Activated CD8-positive, alpha-beta memory T cell treated with anti-CD3 and anti-CD28 coated beads for 4 hours (primary cell): ENCODE measurements around the gene STK10.
"Not testable (repeated sequence)": the region's sequence is repeated elsewhere in the genome, so short reads cannot be mapped to it uniquely, and the experiment has no call there.

Experiments
- DNase-seq, 2 donors: peaks; one replicate each; pipeline ENCODE4 v3.0.0-alpha.2; 2020; ENCODE audit warnings: low read depth in 2 of 2

STK10 gene

GRCh38 chr5:172054611-172055153 lies 133.3 kb downstream of the STK10 start:
- DNase-seq = no peak

DNA sequence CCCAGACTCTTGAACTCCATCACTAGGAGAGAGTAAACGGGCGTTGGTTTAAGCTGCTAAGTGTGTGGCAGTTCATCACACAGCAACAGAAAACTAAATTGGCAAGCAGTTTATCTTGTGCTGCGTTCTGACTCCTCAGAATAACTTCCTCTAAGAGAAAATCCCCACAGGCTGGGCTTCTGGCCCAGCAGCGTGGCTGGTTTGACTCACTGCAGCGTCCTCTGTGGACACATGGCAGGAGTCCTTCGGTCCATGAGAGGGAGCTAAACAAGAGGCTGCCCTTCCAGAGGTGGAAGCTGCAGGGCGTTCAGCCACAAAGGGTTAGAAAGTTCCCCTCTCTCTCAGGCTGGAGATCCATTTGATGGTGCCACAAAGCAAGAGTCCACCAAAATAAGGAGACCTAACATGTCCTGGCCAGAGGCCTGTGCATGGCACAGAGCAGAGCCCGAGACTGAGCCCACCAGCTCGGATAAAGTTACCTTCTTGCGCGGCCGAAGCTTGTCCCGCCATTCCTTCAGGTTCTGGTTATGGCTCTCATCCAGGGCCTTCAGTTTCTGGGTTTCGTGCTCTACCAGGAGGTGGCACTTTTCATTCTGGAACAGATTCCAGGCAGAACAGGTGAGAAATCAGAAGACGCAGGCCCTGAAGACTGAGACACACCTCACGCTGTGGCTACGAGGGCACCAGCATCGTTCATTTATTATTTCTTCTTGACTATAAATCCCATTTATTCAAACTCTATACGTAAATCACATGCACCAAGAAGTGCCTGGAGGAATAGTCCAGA lies 135.4 kb downstream of the STK10 start:
- DNase-seq = no peak

DNA sequence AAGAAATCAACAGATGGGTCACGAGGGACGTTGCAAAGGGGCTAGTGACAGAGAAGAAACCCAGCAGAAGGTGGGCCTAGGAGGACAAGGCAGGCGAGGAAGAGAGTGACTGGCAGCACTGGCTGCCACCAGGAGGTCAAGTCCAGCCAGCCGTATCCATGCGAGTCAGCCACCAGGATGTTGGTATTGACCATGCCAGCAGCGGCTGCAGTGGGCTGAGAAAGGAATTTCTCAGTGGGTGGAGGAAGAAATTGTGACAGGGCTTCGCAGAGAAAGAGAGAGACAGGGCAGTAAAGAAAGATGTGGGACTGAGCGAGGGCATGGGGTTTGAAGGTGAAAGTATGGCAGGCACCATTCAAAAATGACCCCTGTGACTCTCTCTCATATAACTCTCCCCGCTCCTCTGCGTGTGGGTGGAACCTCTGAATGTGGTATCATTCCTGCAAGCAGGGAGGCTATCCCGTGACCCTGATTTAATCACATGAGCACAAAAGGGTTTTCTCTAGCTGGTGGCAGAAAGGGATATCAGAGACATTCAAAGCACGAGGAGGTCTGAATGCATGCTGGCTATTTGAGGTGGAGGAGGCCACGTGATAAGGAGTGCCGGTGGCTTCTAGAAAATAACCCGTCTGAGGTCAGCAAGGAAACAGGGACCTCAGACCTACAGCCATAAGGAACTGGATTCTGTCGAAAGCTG lies 136.2 kb downstream of the STK10 start:
- DNase-seq = no peak

- DNase-seq = no peak
Observed at GRCh38 chr5:172050080-172050479, 137.9 kb downstream of the STK10 start.

- no peak for DNase-seq
Observed at GRCh38 chr5:172049226-172049796, 138.7 kb downstream of the STK10 start.

GRCh38 chr5:172048539-172049101 lies 139.4 kb downstream of the STK10 start:
- DNase-seq = no peak

DNA sequence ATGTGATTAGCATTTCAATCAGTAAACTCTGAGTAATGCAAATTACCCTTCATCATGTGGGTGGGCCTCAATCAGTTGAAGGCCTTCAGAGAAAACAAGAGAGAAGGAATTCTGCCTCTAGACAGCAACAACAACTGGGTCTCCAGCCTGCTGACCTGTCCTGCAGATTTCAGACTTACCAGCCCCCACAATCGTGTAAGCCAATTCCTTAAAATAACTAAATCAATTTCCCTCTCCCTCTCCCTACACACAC lies 139.9 kb downstream of the STK10 start:
- no peak for DNase-seq

GRCh38 chr5:172046593-172046992 lies 141.4 kb downstream of the STK10 start:
- DNase-seq = no peak

DNA sequence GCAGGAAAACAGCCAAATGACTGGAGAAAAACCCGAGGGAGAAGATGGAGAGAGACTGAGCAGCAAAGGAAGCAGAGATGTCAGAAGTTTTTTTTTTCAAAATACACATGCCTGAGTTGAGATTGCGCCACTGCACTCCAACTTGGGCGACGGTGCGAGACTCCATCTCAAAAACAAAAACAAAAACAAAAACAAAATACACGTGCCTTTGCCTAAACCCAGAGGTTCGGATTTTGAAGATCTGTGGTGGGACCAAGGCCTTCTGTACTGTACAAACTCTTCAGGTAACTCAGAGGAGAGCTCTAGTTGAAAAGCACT lies 142.8 kb downstream of the STK10 start:
- no peak for DNase-seq

DNA sequence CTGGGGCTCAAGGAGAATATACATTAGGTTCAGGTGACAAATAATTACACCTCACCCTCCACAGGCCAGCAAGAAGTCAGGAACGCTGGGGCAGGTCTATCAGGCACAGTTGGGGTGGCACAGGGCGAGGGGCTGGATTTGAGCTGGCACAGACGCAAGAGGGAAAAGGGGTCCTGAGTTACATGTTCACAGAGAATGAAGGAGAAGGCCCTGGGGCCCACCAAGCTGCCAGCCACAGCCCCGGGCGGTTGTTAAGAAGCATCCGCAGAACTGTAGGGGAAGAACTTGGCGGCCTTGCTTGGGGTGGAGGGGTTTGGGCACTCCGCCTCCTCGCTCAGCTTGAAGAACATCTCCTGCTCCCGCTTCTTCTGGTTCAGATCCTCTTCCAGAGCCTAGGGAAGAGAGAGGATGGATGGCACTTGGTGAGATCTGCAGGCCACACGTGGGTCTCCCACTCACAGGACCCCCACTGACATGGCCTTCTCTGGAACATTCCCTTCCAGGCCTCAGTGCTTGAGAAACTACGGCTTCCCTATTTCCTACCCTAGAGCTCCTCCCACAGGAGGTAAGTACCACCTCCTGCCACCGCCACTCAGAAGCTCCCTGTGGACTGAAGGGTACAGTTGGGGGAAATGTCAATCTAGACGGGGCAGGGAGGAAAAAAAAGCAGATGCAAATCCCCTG lies 143.3 kb downstream of the STK10 start:
- DNase-seq = no peak

GRCh38 chr5:172043865-172044264 lies 144.2 kb downstream of the STK10 start:
- DNase-seq = no peak

GRCh38 chr5:172042183-172042582 lies 145.8 kb downstream of the STK10 start:
- DNase-seq = no peak

DNA sequence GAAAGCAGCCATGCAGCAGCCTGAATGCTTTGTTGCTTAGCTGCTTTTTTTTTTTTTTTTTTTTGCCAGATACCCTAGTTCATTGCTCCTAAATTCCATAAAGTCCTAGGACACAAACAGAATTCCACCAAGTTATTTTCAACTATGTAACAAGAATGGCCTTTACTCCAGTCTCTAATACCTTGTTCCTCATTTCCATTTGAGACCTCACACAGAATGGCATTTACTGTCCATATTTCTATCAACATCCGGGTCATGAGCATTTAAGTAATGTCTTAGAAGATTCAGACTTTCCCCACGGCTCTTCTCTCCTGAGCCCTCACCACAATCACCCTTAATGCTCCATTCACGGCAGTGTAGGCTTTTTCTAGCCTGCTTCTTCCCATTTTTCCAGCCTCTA lies 149.9 kb downstream of the STK10 start:
- DNase-seq = no peak

DNA sequence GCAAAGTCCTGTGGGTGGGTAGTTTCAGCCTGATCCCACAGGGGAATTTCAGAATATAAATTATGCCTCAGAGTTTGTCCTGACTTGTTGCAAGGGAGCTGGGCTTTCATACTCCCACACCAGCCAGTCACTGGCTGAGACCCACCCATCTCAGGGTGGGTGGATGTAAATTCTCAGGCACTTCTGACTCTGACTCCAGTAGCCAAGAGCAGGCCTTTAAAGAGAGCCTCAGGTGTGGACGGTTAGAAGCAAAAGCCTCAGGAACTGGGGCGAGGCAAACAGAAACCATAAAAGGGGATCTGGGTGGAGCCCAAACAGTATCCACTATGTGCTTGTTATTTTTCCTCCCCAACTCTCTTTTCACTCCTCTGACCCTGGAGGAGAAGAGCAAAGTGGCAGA lies 153.0 kb downstream of the STK10 start:
- no peak for DNase-seq

DNA sequence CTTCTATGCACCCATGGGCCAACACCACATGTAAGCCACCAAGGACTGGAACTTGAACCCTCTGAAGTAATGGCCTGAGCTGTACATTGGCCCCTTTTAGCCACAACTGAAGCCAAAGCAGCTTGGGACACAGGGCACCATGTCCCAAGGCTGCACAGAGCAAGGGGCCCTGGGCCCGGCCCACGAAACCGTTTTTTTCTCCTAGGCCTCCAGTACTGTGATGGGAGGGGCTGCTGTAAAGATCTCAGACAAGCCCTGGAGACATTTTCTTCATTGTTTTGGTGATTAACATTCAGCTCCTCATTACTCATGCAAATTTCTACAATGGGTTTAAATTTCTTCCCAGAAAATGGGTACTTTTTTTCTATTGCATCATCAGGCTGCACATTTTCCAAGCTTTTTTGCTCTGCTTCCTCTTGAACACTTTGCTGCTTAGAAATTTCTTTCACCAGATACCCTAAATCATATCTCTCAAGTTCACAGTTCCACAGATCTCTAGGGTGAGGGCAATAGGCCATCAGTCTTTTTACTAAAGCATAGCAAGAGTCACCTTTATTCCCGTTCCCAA lies 156.0 kb downstream of the STK10 start:
- DNase-seq = no peak

DNA sequence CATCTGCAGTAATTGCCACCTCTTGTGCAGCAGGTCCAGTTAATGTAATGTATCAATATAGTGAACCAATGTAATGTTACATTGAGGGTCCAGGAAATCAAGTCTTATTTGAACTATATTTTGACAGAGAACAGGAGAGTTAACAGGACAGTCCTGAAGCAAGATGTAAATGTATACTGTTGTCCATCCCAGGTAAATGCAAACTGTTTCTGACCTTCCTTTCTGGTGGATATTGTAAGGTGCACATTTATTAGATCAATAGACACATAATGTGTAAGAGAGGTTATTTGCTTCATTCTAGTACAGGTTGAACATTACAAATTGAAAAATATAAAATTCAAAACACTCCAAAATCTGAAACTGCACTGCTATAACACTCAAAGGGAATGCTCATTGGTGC lies 158.1 kb downstream of the STK10 start:
- no peak for DNase-seq

DNA sequence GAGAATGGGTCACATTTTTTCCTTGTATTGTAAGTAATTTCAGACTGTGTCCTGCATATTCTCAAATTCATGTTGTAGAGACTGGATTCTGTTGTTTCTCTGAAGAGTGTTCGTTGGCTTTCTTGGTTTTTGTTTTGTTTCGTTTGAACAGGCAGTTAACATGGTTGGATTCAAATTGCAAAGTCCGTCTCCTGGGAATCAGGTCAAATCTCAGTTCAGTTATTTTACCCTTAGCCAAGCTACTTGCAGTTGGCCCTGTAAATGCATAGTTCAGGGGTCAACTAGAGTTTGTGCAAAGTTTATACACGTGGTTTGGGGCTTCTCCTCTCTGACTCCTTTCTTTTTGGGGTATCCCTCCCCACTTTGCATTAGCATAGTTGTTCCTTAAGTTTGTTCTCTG lies 159.9 kb downstream of the STK10 start:
- no peak for DNase-seq

DNA sequence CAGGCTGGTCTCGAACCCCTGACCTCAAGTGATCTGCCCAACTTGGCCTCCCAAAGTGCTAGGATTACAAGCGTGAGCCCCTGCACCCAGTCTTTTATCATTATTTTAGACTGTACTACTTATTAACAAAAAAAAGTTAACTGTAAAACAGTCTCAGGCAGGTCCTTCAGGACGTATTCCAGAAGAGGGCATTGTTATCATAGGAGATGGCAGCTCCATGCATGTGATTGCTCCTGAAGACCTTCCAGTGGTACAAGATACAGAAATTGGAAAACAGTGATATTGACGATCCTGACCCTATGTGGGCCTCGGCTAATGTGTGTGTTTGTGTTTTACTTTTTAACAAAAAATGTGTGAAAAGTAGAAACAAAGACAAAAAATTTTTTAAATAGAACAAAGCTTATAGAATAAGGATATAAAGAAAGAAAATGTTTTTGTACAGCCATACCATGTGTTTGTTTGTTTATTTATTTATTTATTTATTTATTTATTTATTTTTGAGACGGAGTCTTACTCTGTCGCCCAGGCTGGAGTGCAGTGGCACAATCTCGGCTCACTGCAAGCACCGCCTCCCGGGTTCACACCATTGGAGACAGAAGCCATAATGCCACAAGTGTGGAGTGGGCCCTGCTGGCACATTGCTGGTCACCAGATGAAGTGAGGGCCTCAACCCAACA lies 167.8 kb downstream of the STK10 start:
- DNase-seq = not testable (repeated sequence)

GRCh38 chr5:172015346-172015745 lies 172.7 kb downstream of the STK10 start:
- DNase-seq = no peak

- no peak for DNase-seq
Observed at GRCh38 chr5:172010278-172010677, 177.7 kb downstream of the STK10 start.

GRCh38 chr5:172009536-172010270 lies 178.3 kb downstream of the STK10 start:
- no peak for DNase-seq
